NCI-H1092 treated with DMSO at 0.1 percent for 48 hours (cell line): Measurements from ENCODE around the gene CEP89.
"Not testable (repeated sequence)": the region's sequence is repeated elsewhere in the genome, so short reads cannot be mapped to it uniquely, and the experiment has no call there.

ENCODE experiments used
- DNase-seq: peaks from one replicate; lab custom pipeline; 2025; lab: John Stamatoyannopoulos, UW

The CEP89 gene

DNA sequence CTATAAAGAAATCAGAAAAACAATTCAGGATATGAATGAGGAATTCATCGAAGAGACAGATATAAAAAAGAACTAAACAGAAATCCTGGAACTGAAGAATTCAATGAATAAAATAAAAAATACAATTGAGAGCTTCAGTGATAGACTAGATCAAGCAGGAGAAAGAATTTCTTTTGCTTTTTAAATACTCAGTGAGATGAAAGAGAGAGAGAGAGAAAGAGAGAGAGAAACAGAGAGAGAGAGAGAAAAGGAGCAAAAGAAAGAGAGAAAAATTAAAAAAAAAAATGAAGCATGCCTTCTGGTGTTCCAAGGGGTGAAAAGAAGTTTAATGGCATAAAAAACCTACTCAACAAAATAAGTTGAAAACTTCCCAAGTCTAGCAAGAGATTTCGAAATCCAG is 80.1 kb downstream of the CEP89 start:
- no peak for DNase-seq

- no peak for DNase-seq
These were observed 80.9 kb downstream of the CEP89 start for GRCh38 chr19:32890841-32891240.

GRCh38 chr19:32890326-32890725 is 81.4 kb downstream of the CEP89 start:
- DNase-seq, result no peak

- no peak for DNase-seq
These were observed 82.4 kb downstream of the CEP89 start for GRCh38 chr19:32889137-32889934.

DNA sequence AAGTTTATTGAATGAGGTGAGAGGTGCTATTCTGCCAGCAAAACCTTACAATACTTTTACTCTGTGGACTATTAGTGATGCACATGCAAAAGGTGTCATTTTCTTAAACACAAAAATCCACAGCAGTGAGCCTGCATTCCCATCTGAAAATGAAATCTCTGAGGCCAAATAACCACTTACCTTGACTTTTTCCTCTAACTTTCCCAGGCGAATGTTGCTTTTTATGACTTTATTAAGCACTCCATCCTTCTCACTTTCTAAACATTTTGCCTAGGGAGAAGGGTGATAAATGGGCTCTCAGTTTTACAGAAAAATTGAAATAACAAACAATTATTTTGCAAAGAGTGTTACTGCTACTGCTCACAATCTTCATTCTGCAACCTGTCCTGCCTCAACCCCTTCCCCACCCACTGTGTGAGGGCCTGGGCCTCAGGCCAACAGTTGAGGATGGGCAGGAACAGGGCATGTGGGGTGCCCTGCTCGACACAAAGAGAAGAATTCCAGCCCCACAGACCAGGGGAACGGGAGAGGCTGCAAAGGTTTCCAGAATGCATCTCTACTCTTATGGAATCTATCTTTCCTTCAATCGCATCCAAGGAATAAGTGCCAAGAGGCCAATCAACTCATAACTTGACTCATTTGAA is 84.1 kb downstream of the CEP89 start:
- DNase-seq, result no peak

DNA sequence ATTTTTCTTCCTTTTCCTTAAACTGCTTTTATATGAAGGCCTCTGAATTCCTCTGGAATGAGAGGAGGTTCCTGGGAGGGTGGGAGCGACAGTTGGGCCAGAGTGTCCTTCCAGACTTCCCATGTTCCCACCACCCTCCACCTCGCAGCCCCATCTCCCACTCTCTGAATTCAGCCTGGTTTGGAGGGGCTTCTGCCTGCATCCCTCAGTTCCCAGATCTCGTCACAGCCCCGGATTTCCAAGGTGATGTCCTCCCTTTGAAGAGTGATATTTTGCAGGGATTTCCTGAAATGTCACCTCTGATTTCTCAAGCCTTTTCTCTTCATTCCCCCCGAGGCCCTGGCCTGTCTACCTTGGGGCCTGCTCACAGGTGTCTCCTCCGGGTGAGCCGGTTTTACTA is 85.5 kb downstream of the CEP89 start:
- no peak for DNase-seq

GRCh38 chr19:32885255-32885654 is 86.5 kb downstream of the CEP89 start:
- DNase-seq, result not testable (repeated sequence)

GRCh38 chr19:32881766-32882165 is 90.0 kb downstream of the CEP89 start:
- no peak for DNase-seq

GRCh38 chr19:32880622-32881021 is 91.1 kb downstream of the CEP89 start:
- no peak for DNase-seq

DNA sequence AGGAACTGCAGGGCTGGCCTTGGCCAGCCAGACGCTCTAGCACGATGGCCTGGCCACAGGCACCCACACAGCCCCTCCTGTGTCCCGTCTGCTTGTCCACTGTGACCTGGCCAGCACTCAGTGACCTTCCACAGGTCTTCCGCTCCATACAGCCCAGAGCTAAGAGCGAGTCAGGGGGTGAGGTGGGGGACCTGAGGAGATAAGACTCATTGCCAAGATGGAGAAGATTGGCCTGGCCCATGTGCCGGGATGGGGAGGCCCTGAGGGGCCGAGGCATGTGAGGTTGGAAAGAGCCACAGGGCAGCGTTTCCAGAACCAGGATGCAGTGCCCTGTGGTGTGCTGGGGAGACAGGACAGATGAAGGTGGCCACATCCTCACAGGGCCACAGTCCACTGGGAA is 92.0 kb downstream of the CEP89 start:
- DNase-seq, result no peak

GRCh38 chr19:32878988-32879387 is 92.8 kb downstream of the CEP89 start:
- DNase-seq, result no peak

DNA sequence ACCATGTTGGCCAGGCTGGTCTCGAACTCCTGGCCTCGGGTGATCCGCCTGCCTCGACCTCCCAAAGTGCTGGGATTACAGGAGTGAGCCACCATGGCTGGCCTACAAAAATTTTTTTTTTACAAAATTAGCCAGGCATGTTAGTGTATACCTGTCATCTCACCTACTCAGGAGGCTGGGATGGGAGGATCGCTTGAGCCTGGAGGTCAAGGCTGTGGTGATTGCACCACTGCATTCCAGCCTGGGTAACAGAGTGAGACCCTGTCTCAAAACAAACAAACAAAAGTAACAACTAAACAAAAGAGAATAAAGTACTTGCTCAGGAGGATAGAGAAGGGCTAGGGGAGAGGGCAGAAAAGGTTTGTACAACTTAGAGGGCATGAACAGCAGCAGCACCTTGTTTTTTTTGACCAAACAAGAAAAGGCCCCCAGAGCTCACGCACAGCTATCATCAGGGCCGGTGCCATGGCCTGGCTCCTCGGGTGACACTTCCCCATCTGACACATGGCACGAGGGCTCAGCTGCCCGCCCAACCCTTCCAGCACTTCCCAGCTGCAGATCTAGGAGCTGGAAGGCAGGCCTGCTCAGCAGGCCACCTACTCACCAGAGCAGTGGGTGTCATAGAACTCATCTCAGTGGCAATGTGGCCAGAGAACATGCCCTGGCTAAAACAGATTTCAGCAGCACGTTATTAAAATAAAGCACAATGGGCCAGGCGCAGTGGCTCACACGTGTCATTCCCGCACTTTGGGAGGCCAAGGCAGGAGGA is 93.6 kb downstream of the CEP89 start:
- no peak for DNase-seq

DNA sequence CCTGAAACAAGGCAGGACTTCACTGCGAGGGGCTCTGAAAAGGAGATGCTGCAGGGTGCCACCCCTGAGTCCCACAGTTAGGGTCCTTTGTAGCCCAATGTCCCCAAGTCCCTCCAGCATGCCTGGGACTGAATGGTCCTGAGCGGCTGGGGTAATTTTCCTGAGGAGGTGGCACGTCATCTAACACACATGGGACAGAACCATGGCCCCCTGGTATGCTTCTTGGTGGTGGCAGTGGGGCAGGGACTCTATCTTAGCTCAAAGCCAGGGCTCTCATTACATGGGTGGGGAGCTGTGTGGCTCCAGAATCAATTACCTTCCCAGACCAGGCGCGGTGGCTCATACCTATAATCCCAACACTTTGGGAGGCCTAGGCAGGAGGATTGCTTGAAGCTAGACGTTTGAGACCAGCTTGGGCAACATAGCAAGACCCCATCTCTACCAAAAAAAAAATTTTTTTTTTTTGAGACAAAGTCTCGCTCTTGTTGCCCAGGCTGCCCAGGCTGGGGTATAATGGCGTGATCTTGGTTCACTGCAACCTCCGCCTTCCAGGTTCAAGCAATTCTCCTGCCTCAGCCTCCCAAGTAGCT is 94.3 kb downstream of the CEP89 start:
- no peak for DNase-seq

DNA sequence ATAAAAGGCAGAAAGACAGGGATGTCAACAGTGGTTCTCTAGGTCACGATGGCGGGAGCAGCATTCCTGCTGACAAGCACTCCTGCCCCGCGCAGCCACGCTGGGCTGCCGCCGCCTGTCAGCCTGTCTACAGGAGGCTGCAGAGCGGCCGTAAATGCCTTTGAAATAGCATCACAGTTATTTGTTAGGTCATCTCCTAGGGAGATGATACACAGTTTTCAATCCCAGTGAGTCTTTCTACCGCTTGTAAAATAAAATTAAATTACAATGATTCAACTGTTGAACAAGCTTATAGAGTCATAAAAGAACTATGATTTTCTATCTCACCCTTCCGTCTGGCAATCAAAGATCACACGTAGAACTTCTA is 94.9 kb downstream of the CEP89 start:
- no peak for DNase-seq

- DNase-seq, result no peak
These were observed 95.4 kb downstream of the CEP89 start for GRCh38 chr19:32876236-32876918.

GRCh38 chr19:32875428-32875827 is 96.3 kb downstream of the CEP89 start:
- DNase-seq, result no peak

DNA sequence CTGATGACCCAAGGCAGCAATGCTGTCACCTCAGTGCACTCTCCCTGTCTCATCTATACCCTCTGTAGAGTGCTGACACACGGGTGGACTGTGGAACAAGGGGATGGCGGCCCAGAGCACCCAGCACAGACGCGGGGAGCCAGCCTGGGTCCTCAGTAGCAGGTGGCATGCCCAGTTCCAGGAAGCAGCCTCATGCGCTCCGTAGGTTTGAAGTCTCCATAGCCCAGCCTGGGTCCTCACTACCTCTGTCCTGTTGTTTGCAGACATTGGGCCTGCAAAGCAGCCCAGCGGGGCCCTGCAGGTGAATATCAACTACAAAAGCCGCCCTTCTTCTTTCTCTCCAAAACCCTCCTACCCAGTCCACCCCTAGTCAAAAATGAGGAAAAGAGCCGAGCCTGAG is 97.2 kb downstream of the CEP89 start:
- DNase-seq, result no peak

DNA sequence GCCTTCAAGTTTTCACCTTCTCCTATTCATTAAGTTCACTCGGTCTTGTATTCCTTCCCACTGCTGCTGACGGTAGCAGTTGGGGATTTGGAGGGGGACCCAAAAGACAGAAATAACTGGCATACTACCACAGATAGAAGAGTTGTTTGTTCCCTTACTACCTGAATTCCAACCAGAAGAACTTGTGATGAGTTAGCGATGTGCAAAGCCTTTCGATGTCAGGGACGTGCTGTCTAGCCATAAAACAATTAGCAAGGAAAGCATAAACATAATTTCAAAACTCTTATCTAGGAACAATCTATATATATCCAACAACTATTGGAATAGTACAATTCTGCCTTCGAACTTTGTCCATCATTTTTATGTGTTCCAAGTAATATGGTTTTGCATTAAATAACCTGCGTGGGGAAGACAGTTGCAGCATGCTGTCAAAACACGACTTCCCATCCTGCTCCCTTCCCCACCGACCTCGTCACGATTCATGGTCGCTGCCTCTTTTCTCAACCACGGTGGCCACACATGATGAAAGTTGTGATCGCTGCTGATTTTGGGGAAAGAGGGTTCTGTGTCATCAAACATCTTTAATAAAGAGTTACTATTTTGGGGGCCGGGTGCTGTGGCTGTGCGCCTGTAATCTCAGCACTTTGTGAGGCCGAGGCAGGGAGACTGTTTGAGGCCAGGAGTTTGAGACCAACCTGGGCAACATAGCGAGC is 98.4 kb downstream of the CEP89 start:
- DNase-seq, result no peak

DNA sequence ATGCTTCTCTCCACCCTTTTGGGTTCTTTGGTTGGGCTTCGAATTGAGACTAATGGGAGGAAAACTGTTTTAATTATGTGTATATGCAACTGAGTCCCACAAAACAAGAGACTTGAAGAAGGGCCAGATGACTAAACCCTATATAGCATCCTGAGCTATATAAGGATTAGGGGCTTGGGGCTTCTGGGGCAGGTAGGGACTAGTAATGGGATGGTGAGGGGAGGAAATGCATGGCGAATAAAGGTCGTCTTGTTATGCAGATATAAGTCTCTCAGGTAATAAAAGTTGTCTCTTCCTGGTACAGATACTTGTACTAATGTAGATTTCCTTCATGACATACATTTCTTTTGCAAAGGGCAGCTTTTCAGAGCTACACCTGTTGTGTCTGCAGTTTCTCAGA is 99.4 kb downstream of the CEP89 start:
- DNase-seq, result no peak

DNA sequence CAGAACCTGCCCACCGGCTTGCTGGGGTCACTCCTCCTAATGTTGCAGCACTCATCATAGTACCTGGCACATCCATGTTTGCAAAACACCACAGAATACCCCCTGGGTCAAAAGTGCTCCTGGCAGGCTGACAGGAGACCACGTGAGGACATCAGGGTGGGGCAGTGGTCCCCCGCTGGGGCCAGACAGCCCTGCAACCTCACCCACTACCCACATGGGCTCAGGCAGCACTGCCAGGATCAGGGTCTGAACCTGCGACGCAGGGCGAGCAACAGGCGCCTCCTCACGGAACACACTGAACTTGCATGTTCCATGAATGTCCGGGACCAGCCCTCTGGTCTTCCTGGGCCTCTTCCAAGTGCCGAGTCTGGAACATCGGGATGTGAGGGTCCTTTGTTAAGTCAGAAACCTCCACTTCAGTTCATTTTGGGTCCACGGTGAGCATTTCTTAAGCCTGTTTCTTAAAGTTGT is 100.7 kb downstream of the CEP89 start:
- no peak for DNase-seq

GRCh38 chr19:32869966-32870573 is 101.7 kb downstream of the CEP89 start:
- no peak for DNase-seq
